HG03521 (cell line): ENCODE results near the gene ITPRIPL1.

Source experiments
- ATAC-seq: cut with Tn5 transposase; IDR thresholded peaks from one replicate; pipeline ENCODE4 v1.9.1; 2021; ENCODE audit warnings: mild to moderate bottlenecking, moderate library complexity; ENCODE audit not compliant: unreplicated experiment

Gene ITPRIPL1

DNA sequence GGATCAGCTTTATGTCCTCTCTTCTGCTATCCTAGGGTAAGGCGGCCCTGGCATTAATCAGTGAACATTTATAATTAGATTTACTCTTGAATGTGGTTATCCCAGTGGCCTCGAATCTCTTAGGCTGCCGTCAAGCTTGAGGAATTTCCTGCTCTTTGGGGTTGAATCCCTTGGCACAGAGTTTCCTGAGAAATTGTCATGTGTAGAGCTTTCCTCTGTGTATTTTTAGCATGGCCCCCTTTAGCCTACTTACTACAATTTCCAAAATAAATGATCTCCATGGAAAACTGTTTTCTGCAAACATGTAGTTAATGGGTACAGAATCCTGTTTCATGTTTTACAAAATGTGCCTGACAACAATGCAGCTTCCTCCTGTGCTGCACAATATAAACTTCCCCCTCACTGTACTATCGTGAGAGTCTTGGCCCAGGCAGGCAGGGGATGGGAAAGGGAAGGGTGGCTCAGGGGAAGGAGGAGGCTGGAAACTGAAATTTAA lies 28.5 kb downstream of the ITPRIPL1 start:
- ATAC-seq = no peak

- ATAC-seq = no peak
Measured at GRCh38 chr2:96354492-96354891, 29.4 kb downstream of the ITPRIPL1 start.

- ATAC-seq = no peak
Measured at GRCh38 chr2:96356889-96357288, 31.8 kb downstream of the ITPRIPL1 start.

DNA sequence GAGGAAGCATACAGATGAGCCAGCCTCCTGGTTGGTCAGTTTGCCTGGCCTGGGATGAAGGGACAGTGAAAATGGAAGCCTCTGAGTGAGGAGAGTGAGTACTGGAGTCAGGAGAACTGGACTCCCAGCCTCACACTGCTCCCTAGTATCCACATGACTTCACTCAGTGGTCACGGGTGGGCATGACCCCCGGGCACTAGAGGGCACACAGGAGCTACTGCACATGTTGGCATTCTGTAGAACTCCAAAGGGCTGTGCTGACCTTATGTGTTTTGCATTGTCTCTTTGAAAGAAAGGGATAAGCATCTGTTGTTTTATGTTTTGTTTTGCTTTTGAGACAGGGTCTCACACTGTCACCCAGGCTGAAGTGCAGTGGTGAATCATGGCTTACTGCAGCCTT lies 34.2 kb downstream of the ITPRIPL1 start:
- no peak for ATAC-seq

DNA sequence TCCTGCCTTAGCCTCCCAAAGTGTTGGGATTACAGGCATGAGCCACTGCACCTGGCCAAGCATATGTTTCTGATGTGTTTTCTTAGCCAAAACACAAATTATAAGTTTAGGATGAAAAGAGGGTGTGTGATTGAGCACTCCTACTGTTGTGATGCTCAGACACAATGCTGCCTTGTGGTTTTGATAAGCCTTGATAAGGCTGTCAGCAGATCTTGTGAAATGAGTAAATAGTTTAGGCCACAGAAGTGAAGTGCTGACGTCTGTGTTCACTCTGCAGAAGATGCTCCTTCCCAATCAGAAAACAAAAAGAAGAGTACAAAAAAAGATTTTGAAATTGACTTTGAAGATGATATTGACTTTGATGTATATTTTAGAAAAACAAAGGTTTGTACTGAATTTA lies 34.7 kb downstream of the ITPRIPL1 start:
- no peak for ATAC-seq

- ATAC-seq = no peak
Measured at GRCh38 chr2:96361751-96362150, 36.6 kb downstream of the ITPRIPL1 start.

DNA sequence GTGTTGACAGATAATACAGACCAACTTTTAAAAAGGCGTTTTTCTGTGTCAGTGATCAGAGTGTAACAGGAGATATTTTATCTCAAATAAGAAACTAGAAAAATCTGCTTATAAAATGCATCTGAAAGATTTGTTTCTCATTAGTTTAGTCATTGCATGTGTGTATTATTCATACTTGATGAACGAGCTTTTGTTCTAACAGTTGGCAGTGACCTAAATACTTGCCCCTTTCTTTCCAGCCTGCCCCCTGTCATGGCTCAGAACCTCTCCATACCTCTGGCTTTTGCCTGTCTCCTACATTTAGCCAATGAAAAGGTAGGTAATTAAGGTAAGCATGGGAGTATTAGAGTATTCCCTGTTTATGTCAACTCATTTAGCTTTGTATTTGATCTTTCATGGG lies 44.1 kb downstream of the ITPRIPL1 start:
- no peak for ATAC-seq

DNA sequence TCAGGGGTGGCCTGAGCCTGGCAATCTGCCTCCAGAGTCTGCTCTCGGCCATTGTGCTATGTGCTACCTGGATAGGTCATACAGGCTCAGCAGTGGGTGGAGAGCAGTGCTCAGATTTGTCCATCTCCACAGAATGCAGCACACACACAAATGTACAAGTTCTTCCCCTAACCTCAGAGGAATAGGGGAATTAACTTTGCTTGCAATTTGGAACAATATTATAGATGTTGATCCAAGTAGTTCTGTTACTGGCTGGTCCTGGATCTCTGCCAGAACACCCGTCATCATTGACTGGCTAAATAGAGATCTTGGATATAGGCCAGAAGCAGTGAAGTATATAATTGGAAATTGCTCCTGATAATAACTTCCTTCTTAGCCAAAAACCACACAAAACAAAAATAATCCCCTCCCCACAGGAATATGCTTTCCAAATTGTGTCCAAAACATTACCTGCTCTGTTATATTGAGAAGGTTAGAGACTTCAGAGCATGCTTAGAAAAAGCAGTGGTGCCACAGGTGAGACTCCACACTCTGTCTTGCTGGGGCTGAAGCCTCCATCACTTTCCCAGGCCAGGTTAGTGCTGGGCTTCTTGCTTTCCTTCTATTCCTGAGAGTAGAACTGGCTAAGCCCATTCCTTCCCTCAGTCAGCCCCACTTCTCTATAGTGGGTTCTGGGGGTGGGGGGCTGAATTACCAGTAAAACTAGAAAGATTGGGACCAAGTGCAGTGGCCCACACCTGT lies 49.3 kb downstream of the ITPRIPL1 start:
- no peak for ATAC-seq
